Activated naive CD4-positive, alpha-beta T cell treated with Interleukin-2 at 50 U/mL for 16 hours (primary cell): ENCODE data around the gene NR6A1.

Experiments used
- DNase-seq: peaks from one replicate; pipeline ENCODE4 v3.0.0-alpha.2; 2020

The NR6A1 gene

DNA sequence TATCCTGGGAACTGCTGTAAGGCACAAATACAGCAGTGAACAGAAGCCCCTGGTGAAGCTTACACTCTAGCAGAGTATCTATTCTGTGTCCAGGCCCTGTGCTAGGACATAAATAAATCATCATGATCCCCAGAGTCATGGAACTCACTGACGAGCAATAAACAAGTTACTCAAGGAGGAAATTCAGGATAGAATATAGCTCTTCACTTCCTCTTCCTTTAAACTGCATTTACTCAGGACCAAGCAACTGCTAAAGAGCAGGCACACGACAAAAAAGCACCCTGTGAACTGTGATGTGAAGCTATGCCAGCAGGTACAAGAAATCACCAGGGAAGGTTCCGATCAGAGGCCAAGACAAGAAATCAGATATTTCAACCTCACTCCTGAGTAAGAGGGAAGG, 216.1 kb downstream of the NR6A1 start:
- no peak for DNase-seq

GRCh38 chr9:124553738-124554137, 217.4 kb downstream of the NR6A1 start:
- DNase-seq = no peak

DNA sequence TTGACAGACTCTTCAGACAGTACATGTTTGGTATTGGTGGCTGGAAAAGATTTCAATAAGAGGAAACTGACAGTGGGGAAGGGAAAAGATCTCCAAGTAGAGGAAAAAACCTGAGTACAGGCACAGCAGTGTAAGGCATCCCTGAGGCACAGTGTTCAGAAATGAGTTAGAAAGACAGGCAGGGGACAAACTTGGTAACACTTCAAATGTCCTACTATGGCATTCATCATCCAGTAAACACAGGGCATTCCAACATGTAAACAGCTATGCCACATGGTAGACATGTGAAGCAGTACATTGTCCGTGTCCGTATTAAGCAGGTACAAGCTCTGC, 218.9 kb downstream of the NR6A1 start:
- no peak for DNase-seq

DNA sequence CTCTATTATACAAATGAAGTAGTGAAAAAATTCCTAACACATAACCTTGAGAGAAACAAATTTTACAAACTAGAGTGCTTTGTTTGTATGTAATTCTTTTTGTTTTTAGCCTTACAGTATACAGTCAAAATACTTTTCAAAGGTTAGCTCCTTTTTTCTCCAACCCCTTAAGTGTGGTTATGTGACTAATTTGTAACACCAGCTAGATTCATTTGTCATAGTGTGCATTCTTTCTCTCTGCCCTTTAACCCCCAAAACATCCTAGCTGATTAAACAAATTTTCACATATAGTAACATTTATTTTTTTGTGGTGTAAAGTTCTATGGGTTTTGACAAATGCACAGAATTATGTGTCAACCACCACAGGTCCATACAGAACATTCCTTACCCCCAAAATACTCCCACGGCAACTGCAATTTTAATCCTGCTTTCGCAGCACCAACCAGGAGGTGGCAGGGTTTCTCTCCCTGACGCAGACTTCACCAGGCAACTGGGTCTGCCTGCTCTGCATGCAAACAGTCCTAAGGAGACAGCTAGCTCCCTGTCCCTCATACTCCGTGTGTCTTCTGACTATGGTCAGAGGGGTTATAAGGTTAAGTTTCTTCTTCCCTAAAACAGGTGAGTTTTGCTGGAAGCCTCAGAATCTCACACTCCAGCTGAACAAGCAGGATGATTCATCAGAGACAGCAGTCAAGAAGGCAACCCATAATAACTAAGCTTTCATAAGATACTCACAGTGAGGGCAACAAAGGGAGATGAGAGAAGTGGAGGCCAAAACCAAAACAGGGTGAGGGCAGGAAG, 219.4 kb downstream of the NR6A1 start:
- DNase-seq = no peak

DNA sequence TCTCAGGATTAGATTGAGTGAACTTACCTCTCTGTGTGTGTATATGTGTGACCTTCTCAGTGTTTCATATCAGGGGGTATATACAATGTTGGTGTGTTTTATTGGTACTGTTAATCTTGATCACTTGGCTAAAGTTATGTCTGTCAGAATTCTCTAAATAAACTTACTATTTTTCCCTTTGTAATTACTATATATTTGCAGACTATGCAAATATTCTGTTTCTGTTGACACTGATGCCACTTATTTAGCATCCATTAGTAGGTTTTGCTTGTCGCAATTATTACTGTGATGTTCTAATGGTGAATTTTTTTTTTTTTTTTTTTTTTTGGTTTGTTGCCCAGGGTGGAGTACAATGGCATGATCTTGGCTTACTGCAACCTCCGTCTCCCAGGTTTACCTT, 221.0 kb downstream of the NR6A1 start:
- DNase-seq = no peak

GRCh38 chr9:124549016-124549415, 222.1 kb downstream of the NR6A1 start:
- no peak for DNase-seq

GRCh38 chr9:124544535-124544934, 226.6 kb downstream of the NR6A1 start:
- no peak for DNase-seq

DNA sequence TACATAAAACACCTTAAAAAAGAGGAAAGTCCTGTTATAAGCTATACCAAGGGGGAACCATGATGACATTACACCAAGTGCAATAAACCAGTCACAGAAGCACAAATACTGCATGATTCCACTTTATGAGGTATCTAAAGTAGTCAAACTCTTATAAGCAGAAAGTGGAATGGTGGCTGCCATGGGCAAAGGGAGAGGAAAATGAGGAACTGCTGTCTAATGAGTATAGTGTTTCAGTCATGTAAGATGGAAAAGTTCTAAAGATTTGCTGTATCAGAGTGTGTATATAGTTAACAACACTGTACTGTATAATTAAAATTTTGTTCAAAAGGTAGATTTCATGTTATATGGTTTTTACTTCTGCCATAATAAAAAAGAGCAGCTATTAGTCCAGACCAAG, 229.3 kb downstream of the NR6A1 start:
- DNase-seq = no peak

DNA sequence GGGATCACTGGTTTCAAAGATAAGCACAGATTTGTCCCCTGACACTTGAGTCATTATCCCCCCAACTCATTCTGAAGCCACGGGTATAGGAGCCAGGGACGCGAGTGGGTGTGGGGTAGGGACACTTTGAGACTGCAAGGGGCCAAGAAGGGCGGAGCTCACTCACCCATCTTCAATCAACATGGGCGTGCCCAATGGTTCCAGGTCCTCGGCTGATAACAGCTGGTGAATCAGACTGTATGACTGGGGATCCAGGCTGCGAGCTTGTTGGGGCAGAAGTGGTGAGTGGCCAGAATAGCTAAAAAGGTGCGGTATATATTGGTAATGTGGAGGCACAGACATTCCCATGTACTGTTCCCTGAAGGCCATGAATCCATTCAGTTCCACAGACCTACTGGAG, 233.2 kb downstream of the NR6A1 start:
- no peak for DNase-seq

DNA sequence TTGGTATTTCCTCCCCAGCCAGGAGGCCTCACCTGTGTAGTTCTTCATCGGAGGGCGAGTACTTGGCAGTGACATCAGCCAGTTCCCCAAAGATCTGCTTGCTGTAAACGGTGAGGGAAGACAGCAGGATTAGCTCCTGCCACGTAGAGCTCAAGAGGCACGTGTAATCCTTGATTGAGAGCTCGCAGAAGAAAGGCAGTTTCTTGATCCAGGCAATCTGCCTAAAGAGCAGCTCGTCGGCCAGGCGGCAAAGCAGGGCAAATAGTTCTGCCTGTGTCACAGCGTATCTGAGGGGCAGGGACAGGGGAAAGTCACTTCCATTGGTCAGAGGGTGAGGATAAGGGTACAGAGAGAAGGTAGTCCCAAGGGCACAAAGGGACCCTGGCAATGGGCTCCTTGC, 235.3 kb downstream of the NR6A1 start:
- no peak for DNase-seq

GRCh38 chr9:124532897-124533296, 238.2 kb downstream of the NR6A1 start:
- no peak for DNase-seq

- no peak for DNase-seq
Observed at GRCh38 chr9:124531115-124531514, 240.0 kb downstream of the NR6A1 start.

DNA sequence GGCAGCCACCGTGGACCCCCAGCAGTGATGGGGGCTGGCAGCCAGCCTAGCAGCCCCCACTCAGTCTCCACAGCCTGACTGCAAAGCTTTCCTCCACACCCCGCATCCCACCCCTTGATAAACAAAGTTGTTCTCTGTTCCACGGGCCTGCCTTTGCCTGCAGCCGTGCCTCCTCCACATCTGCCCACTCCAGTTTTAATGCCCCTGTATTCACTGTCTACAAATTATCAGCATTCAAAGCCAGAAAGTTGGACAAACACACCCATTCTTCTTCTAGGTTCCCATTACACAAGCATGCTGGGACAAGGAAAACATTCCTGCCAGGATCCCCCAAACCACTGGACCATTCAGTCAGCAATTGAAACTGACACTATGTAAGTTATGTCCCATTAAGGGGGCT, 240.9 kb downstream of the NR6A1 start:
- no peak for DNase-seq

DNA sequence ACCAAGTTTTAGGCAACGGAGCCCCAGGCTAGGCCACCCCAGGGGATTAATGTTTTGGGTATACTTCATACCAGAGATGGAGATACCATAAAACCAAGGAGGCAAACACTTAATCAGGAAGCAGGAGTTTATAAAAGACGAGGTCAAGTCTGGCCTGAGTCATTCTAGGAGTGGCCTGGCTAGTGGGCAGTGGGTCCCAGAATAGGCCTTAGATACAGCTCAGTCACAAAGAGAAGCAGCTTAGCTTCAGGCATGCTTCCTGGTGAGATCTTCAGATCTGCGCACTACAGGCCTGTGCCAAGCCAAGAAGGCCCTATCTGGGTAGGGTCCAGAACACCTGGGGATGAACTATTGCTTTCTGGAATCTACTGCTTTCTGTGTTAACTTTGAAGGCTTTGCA, 243.3 kb downstream of the NR6A1 start:
- no peak for DNase-seq

- DNase-seq = no peak
Observed at GRCh38 chr9:124526174-124526573, 244.9 kb downstream of the NR6A1 start.

DNA sequence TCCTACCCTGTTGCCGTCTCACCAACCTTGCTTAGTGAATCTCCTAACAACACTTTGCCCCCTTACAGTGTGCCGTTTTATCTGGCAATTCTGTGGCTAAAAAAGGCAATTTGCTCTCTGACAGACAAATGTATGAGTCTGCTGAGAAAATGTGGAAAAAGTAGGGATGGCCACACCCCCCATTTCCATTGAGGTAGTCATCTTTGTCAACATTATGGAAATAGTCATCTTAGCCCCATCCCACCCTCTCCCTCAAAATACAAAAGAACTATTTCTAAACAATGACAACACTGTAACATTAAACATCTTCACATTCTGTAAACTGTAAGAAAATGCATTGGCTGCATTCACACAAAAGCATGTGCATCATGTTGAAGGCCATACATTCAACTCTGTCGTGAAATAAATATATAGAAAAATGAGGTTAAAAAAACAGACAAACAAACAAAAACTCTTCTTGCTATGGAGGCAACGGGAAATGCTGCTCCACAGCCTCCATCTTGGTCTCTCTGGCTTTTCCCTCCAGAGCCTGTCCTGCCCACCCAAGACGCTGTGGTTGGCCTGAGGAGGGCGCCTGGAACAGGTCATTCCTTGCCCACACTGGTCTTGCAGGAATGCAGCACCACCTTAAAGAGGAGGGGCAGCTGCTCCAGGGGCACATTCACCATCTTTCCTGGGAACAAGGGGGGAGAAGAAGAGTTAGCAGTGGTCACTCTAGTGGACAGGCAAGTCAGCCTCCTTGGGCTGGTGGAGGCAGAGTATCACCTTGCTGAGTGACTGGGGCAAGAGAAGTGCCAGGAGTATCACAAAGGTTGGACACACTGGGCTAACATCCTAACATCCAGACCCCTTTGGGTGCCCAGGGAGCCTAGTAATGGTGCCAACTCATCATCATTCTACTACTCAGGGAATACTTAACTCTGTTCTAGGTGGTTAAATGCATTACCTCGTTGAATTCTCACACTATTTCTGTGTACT, 248.7 kb downstream of the NR6A1 start:
- DNase-seq = no peak

- no peak for DNase-seq
Observed at GRCh38 chr9:124521142-124521541, 250.0 kb downstream of the NR6A1 start.

GRCh38 chr9:124520206-124520596, 250.9 kb downstream of the NR6A1 start:
- DNase-seq = no peak

- no peak for DNase-seq
Observed at GRCh38 chr9:124518116-124518515, 253.0 kb downstream of the NR6A1 start.

GRCh38 chr9:124517600-124517999, 253.5 kb downstream of the NR6A1 start:
- no peak for DNase-seq

- no peak for DNase-seq
Observed at GRCh38 chr9:124514874-124515273, 256.2 kb downstream of the NR6A1 start.

- DNase-seq = no peak
Observed at GRCh38 chr9:124514125-124514524, 257.0 kb downstream of the NR6A1 start.

- no peak for DNase-seq
Observed at GRCh38 chr9:124513376-124513994, 257.6 kb downstream of the NR6A1 start.

DNA sequence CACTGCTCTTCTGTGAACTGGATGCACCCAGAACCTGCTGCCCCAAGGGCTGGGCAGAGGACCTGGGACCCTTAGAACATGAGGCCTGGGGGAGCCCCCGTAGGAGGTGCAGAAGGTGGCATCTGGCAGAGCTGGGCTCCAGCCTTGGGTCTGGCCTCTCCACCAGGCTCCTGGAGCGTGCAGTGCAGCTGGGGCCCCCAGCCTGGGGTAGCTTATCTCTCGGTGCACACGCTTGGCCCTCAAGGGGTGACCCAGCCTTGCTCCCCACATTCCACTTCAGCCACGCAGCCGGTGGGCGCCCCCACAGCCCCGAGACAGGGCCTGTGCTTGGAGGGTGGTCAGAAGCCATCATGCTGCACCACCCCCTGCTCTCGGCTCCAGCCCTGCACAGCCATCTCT, 258.3 kb downstream of the NR6A1 start:
- no peak for DNase-seq
